GM21619 (cell line): ENCODE data around the gene ZNF746.
"Not testable (repeated sequence)": the region's sequence is repeated elsewhere in the genome, so short reads cannot be mapped to it uniquely, and the experiment has no call there.

ENCODE experiments used
- ATAC-seq: cut with Tn5 transposase; IDR thresholded peaks from one replicate; pipeline ENCODE4 v1.9.1; 2021; ENCODE audit not compliant: unreplicated experiment

Gene ZNF746

GRCh38 chr7:149497467-149498261 is at the start of gene ZNF746:
TSS of gene ZNF746 (minus strand) at chr7:149497809. CDS start at chr7:149497536, 273 bp downstream.
- peak; percentile 94 for ATAC-seq

DNA sequence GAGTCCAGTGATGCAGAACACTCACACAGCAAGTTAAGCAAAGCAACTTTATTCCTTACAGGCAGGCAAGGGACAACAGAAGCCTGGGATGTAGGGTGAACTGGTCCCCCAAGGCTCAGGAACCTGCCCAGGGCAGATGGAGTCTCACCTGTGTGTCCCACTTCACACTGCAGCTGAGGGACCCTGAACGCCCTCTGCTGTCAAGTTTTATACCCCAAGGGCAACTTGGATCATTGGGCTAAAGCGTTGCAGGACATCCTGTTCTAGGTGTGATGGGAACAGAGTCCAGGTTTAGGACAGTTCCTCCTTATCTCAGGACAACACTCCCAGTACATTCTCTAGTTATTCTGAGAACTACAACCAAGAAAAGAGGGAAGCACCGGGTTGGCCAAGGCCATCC is 49.5 kb upstream of the ZNF746 start:
- ATAC-seq, result no peak

DNA sequence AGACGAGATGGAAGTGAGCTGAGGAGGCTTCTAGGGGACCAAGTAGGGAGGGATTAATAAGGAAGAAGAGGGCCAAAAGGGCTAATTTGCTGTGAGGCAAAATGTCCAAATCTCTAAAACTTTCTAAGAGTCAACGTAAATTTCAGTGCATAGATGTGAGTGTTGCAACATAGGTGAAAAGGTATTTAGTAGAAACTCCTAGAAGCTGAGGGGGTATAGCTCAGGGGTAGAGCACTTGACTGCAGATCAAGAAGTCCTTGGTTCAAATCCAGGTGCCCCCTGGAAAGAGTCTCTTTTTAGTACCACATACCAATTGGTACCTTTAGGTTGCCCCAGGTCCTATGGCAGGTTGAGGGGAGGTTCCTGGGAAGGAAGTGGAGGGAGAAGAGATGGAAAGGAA is 48.7 kb upstream of the ZNF746 start:
- no peak for ATAC-seq

GRCh38 chr7:149544028-149544427 is 46.4 kb upstream of the ZNF746 start:
- ATAC-seq, result no peak

- no peak for ATAC-seq
Measured at GRCh38 chr7:149532654-149533053, 35.0 kb upstream of the ZNF746 start.

DNA sequence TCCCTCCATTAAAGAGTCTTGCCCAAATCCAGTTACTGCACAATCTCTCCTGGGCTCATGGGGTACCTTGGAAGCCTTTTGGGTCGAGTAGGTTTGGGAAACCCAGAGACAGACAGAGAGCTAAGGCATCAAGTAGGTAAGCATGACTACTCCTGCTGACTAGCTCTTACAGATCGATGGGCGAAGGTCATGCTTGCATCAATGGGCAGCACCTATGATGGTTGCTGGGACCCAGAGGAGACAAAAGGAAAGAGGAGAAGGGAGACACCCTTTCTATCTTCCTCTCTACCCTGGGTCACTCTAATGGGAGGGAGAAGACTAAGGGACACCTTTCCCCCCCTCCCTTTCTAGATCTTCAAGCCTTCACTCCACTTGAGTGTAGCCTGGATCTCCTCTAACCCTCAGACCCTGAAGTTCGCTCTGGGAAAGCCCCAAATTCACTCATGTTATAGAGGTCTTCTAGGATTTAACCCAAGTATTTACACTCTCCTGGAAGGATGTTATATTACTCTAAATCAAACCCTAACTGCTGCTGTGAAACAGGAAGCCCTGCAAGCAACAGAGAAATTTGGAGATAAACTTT is 31.6 kb upstream of the ZNF746 start:
- no peak for ATAC-seq

DNA sequence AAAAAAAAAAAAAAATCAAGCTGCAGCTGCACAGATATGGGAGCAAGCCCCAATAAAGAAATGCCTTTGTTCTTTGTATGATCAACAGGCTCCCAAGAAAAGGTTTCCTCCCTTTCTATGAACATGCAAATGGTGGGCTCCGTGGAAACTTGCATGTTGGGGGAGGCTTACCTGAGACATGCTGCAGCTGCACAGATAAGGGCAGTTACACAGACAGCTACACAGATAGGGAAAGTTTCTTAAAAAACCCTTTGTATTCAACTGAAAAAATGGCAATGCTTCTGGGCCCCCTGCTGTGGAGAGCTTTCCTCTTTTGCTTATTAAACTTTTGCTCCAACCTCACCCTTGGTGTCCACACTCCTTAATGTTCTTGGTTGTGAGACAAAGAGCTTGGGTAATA is 29.8 kb upstream of the ZNF746 start:
- no peak for ATAC-seq

DNA sequence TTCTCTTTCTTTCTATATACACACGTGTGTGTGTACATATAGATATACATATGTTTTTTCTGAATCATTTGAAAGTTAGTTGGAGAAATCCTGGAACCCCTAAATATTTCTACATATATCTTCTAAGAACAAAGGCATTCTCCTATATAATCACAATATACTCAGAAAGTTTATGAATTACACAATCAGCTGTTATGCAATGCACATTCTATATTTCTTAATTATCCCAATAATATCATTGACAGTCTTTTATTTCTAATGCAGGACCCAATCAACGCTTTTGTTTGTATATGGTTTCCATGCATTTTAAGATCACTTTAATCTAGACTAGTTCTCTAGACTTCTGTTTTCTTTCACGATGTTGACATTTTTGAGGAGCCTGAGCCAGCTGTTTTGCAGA is 27.7 kb upstream of the ZNF746 start:
- no peak for ATAC-seq

DNA sequence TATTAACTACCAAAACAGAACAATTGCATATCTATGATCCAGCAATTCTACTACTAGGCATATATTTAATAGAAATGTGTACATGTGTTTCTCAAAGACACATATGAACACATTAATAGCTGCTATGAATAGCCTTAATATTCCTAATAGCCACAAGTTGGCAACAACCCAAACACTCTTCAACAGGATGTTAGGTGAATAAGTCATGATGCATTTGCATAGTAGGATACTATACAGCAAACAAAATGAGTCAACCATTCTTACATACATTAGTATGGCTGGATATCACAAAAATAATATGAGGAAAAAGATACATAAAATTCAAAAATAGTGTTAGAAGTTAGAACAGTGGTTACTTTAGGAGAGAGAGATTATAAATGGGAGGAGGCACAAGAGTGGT is 26.8 kb upstream of the ZNF746 start:
- ATAC-seq, result no peak

DNA sequence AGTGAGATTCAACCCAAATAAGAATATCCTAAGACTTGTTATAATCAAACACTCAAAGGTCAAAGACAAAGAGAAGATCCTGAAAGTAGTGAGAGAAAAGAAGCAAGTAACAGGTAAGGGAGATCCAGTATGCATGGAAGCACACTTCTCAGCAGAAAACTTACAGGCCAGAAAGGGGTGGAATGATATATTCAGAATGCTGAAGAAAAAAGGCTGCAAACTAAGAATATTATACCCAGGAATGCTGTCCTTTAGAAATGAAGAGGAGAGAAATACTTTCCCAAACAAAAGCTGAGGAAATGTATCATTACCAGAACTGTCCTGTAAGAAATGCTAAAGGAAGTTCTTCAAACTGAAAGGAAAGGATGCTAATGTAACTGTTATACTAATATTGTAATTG is 12.6 kb upstream of the ZNF746 start:
- no peak for ATAC-seq

GRCh38 chr7:149509774-149510173 is 12.2 kb upstream of the ZNF746 start:
- no peak for ATAC-seq

- ATAC-seq, result no peak
Measured at GRCh38 chr7:149505551-149505950, 7.9 kb upstream of the ZNF746 start.

DNA sequence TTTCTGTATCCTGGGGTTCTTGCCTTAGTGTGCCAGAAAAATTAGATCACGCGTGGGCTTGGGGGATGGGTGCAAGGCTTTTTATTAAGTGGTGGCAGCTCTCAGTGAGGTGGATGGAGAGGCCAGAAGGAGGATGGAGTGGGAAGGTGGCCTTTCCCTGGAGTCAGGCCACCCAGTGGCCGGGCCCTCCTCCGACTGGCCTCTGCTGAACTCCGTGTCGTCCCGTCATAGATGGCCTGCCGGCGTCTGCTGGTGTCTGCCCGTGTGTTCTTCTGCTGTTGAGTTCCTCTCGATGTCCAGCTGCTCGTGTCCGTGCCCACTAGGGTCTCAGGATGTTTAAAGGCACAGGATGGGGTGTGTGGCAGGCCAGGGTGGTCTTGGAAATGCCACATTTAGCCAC is 4.0 kb upstream of the ZNF746 start:
- no peak for ATAC-seq

GRCh38 chr7:149500910-149501309 is 3.3 kb upstream of the ZNF746 start:
- no peak for ATAC-seq

- ATAC-seq, result no peak
Measured at GRCh38 chr7:149500201-149500600, 2.6 kb upstream of the ZNF746 start.

- no peak for ATAC-seq
Measured at GRCh38 chr7:149498811-149499210, 1.2 kb upstream of the ZNF746 start.

- ATAC-seq, result peak; percentile 26
Measured at GRCh38 chr7:149496642-149497391, 792 bp downstream of the ZNF746 start.

- ATAC-seq, result no peak
Measured at GRCh38 chr7:149495785-149496641, 1.6 kb downstream of the ZNF746 start.

GRCh38 chr7:149494738-149495368 is 2.8 kb downstream of the ZNF746 start:
- ATAC-seq, result no peak

GRCh38 chr7:149493975-149494374 is 3.6 kb downstream of the ZNF746 start:
- ATAC-seq, result not testable (repeated sequence)

DNA sequence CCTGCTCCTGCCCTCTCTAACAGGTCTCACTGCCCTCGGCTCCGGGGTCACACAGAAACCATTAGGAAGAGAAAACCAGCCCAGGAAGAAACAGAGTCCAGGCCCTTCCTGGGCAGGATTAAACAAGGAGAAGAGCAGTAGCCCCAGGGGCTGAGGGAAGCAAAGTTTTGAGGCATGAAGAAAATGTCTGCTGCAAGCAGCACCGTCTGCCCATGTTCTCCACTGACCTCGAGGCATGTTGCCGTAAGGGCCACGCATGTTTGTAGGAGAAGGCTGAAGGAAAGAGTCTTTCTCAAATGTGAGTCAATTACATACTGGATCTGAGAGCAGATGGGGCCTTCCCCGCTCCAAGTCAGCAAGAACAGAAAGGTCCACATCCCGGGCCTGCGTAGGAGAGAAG is 4.2 kb downstream of the ZNF746 start:
- no peak for ATAC-seq
